Common myeloid progenitor, CD34-positive (primary cell): Measurements from ENCODE around the gene DNAJA3.

ENCODE experiments used
- CTCF ChIA-PET: fragments of 350-600 bp; sonication (Branson Sonifier 250); formaldehyde crosslinking; loops from one replicate; lab custom pipeline; 2021; ENCODE audit warnings: antibody characterized with exemption; lab: Charles Lee
- POLR2A ChIA-PET: fragments of 350-600 bp; sonication (Branson Sonifier 250); formaldehyde crosslinking; loops from one replicate; lab custom pipeline; 2021; ENCODE audit warnings: antibody characterized with exemption; lab: Charles Lee
- DNase-seq, 3 donors: peaks; one replicate each; pipeline versions ENCODE4 v3.0.0 to v3.0.0-alpha.2; 2013
- H3K27ac ChIP-seq, 2 experiments: 1 replicate in 1 of 2; 2 replicates in 1 of 2; pipeline ENCODE4 v1.7.0; 2013; ENCODE audit warnings: inconsistent platforms in 2 of 2, low read length in 2 of 2, mild to moderate bottlenecking in 2 of 2, low read depth in 1 of 2, moderate library complexity in 1 of 2; ENCODE audit not compliant: severe bottlenecking in 2 of 2, insufficient read depth in 1 of 2, poor library complexity in 1 of 2
- H3K27me3 ChIP-seq, 5 experiments: replicated peaks in 2 of 5; 1 replicate in 3 of 5; 2 replicates in 2 of 5; pipeline versions ENCODE4 v1.6.1 to v1.7.0; 2013; ENCODE audit warnings: low read length in 4 of 5, mild to moderate bottlenecking in 2 of 5, moderate library complexity in 2 of 5, inconsistent platforms in 1 of 5; ENCODE audit not compliant: insufficient read depth in 5 of 5, control insufficient read depth in 4 of 5
- H3K36me3 ChIP-seq, 4 experiments: 1 replicate in 2 of 4; 2 replicates in 2 of 4; pipeline versions ENCODE4 v1.6.1 to v1.7.0; 2013; ENCODE audit warnings: low read length in 3 of 4, control low read depth in 1 of 4, mild to moderate bottlenecking in 1 of 4; ENCODE audit not compliant: control insufficient read depth in 4 of 4, insufficient read depth in 4 of 4
- H3K4me1 ChIP-seq, 4 experiments: 1 replicate in 3 of 4; 2 replicates in 1 of 4; pipeline versions ENCODE4 v1.6.1 to v1.7.1; 2013; ENCODE audit warnings: low read length in 3 of 4, mild to moderate bottlenecking in 3 of 4, control low read depth in 1 of 4, inconsistent platforms in 1 of 4, moderate library complexity in 1 of 4; ENCODE audit not compliant: control insufficient read depth in 4 of 4, insufficient read depth in 4 of 4; ENCODE audit errors: control extremely low read depth in 1 of 4
- H3K4me3 ChIP-seq, 7 experiments: 1 replicate in 4 of 7; 2 replicates in 3 of 7; pipeline versions ENCODE4 v1.5.1 to v1.7.0; 2013; ENCODE audit warnings: mild to moderate bottlenecking in 7 of 7, low read length in 6 of 7, moderate library complexity in 6 of 7, inconsistent platforms in 2 of 7, low read depth in 2 of 7, control low read depth in 1 of 7; ENCODE audit not compliant: insufficient read depth in 4 of 7, control insufficient read depth in 1 of 7; ENCODE audit errors: extremely low read depth in 1 of 7
- H3K9me3 ChIP-seq, 5 experiments: 1 replicate in 4 of 5; 2 replicates in 1 of 5; pipeline versions ENCODE4 v1.6.1 to v1.7.1; 2013; ENCODE audit warnings: low read length in 4 of 5, mild to moderate bottlenecking in 2 of 5, inconsistent platforms in 1 of 5, low read depth in 1 of 5, moderate library complexity in 1 of 5; ENCODE audit not compliant: control insufficient read depth in 4 of 5, insufficient read depth in 2 of 5; ENCODE audit errors: control extremely low read depth in 1 of 5
- WGBS: methylation state at CpG from one replicate; pipeline ENCODE4 v1.1.5; 2013; ENCODE audit not compliant: insufficient coverage; 5-methylcytosine and 5-hydroxymethylcytosine counted together

The DNAJA3 gene

DNA sequence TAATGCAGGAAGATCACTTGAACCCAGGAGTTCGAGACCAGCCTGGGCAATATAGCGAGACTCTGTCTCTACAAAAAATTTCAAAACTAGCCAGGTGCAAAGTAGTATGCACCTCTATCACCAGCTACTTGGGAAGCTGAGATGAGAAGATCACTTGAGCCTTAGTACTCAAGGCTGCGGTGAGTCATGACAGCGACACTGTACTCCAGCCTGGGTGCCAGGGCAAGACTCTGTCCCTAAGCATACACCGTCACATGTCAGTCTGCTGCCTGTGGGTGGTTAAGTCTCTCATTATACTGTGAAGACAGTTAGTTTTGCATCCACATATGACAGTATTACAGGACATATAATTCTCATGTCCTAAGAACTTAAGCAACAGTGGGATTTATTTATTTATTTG lies 27.0 kb downstream of the DNAJA3 start:
- ChIA-PET POLR2A (no interaction called here), CTCF (interaction anchor here (1.5 to 2.1 kb wide), 2 partner anchors 11 to 13 kb away, joined by 4 to 7 read pairs; no protein-coding TSS in a partner anchor)
- Histone ChIP-seq H3K27me3 (no peaks in the 10 kb centered on the region), H3K9me3 (no peaks in the 10 kb centered on the region), H3K4me3 (no peak overlapping the region), H3K36me3 (peaks cover 13 to 84% (median 62%) of the 10 kb centered on the region in 4 experiments), H3K27ac (no peak overlapping the region), H3K4me1 (no peaks in the 10 kb centered on the region)
- WGBS = 92% methylated on average over 4 of the region's 5 CpGs
- no peak for DNase-seq

- POLR2A ChIA-PET = no interaction called here
- Histone ChIP-seq H3K27me3 (no peaks in the 10 kb centered on the region), H3K27ac (no peak overlapping the region), H3K4me3 (no peak overlapping the region), H3K36me3 (peaks cover 13 to 75% (median 52%) of the 10 kb centered on the region in 4 experiments), H3K9me3 (no peaks in the 10 kb centered on the region), H3K4me1 (peaks cover 0 to 8% (median 6%) of the 10 kb centered on the region in 4 experiments)
- DNase-seq = no peak
- CTCF ChIA-PET = no interaction called here
- WGBS = 100% methylated on average over 6 of the region's 9 CpGs
Measured at GRCh38 chr16:4454623-4455022, 29.0 kb downstream of the DNAJA3 start.

DNA sequence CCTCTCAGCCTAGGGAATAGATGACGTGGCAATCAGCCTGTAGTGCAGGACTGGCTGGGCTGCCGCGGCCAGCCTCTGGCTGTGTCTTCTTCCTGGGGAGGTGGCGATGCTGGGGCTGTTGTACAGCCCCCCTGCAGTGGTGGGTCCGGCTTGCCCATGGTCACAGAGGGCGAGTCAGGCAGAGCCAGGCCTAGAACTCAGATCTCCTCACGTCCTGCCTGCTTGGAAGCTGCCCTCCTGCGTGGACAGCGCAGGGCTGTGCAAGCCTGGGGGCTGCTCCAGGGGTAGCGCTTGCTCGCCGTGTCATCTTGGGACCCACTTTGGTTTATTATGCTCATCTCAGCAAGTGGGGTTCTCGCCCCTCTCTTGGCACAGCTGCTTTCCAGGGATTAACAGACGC lies 29.4 kb downstream of the DNAJA3 start:
- H3K27me3 ChIP-seq = no peaks in the 10 kb centered on the region
- no peak for DNase-seq
- CTCF ChIA-PET = interaction anchor here (0.6 to 0.7 kb wide), 2 partner anchors 9 to 25 kb away, joined by 3 to 4 read pairs; no protein-coding TSS in a partner anchor
- POLR2A ChIA-PET = interaction anchor here (0.6 kb wide), 1 partner anchor 41 kb away, joined by 7 read pairs; no protein-coding TSS in a partner anchor
- H3K4me1 ChIP-seq = peaks cover 0 to 8% (median 6%) of the 10 kb centered on the region in 4 experiments
- no peaks in the 10 kb centered on the region for H3K9me3 ChIP-seq
- H3K4me3 ChIP-seq = no peak overlapping the region
- no peak overlapping the region for H3K27ac ChIP-seq
- H3K36me3 ChIP-seq = peaks cover 12 to 74% (median 51%) of the 10 kb centered on the region in 4 experiments
- WGBS = 95% methylated on average over 13 of the region's 14 CpGs

DNA sequence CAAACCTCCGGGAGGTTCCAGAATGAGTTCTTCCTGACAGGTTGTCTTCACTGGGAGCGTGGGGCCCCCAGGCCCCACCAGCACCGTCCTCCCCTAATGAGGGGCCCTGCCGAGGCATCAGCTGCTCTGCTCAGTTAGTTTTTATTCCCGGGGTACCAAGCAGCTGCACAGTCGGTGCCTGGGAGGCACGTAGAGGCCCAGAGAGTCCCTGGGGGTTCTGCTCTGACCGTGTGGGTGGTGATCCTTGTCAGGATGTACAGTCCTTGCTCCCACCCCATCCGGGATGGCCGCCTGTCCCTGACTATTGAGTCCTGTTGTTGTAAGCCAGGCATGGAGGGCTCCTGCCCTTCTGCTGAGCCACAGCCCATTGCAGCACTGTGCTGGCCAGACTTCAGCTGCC lies 30.3 kb downstream of the DNAJA3 start:
- POLR2A ChIA-PET = interaction anchor here (0.6 kb wide), 1 partner anchor 42 kb away, joined by 7 read pairs; no protein-coding TSS in a partner anchor
- 96% methylated on average over 7 of the region's 10 CpGs for WGBS

GRCh38 chr16:4460936-4461249 lies 35.2 kb downstream of the DNAJA3 start:
- Histone ChIP-seq H3K27me3 (no peaks in the 10 kb centered on the region), H3K4me3 (no peak overlapping the region), H3K36me3 (peaks cover 7 to 66% (median 47%) of the 10 kb centered on the region in 4 experiments), H3K9me3 (no peaks in the 10 kb centered on the region), H3K27ac (no peak overlapping the region), H3K4me1 (peaks cover 0 to 8% (median 6%) of the 10 kb centered on the region in 4 experiments)
- ChIA-PET POLR2A (no interaction called here), CTCF (no interaction called here)
- DNase-seq = no peak
- WGBS = 96% methylated on average over 4 of the region's 5 CpGs

More for the DNA sequence above, 30.3 kb downstream of the DNAJA3 start:
- peaks cover 10 to 68% (median 45%) of the 10 kb centered on the region in 4 experiments for H3K36me3 ChIP-seq
- no peaks in the 10 kb centered on the region for H3K27me3 ChIP-seq
- H3K4me3 ChIP-seq = no peak overlapping the region
- DNase-seq = no peak
- H3K27ac ChIP-seq = no peak overlapping the region
- CTCF ChIA-PET = interaction anchor here (0.7 kb wide), 1 partner anchor 10 kb away, joined by 3 read pairs; no protein-coding TSS in a partner anchor
- H3K4me1 ChIP-seq = peaks cover 0 to 8% (median 6%) of the 10 kb centered on the region in 4 experiments
- H3K9me3 ChIP-seq = no peaks in the 10 kb centered on the region

DNA sequence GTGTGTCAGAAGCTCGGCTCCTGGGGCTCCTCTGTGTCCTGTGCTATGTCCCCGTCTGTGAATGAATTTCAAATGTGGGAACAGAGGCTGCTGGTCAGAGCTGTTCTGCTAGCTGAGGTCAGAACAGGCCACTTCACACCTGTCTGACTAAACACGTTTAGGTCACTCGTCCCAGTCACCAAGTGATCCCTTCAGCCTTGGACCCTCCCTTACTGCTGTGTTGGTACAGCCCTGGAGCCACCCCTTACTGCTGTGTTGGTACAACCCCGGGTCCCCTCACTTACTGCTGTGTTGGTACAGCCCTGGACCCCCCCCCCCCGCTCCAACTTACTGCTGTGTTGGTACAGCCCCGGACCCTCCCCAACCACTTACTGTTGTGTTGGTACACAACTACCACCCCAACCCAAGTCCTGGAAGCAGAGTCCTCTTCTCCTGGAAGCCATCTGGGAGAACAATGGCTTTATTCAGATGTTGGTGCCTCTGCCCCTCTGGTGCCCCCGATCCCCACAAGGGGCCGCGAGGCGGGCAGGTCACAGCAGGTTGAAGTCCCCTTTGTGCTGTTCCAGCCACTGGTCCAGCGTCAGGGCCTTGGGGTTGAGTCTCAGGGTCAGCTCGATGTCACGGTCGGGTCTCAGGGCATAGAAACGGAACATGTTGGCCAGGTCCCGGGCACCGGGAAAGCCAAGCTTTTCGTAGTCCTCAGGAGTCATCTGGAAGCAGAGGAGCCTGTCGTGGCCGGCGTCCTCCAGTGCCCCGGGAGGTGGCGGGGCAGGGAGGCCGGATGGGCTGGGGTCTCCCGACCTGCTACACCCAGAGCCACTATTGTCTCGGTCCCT lies 35.8 kb downstream of the DNAJA3 start:
- peak in 2 of 3 donors; percentile 24 to 26 for DNase-seq
- H3K4me3 ChIP-seq = no peak overlapping the region
- 92% methylated on average over 23 of the region's 27 CpGs for WGBS
- CTCF ChIA-PET = no interaction called here
- no peaks in the 10 kb centered on the region for H3K27me3 ChIP-seq
- peaks cover 6 to 66% (median 47%) of the 10 kb centered on the region in 4 experiments for H3K36me3 ChIP-seq
- no peak overlapping the region for H3K27ac ChIP-seq
- no peaks in the 10 kb centered on the region for H3K9me3 ChIP-seq
- peaks cover 0 to 8% (median 6%) of the 10 kb centered on the region in 4 experiments for H3K4me1 ChIP-seq
- POLR2A ChIA-PET = no interaction called here
